ENCODE data around the gene FLT4.

GRCh38 chr5:180623411-180623834, 26.0 kb downstream of the FLT4 start:
- TF ChIP-seq, protein P1, sequence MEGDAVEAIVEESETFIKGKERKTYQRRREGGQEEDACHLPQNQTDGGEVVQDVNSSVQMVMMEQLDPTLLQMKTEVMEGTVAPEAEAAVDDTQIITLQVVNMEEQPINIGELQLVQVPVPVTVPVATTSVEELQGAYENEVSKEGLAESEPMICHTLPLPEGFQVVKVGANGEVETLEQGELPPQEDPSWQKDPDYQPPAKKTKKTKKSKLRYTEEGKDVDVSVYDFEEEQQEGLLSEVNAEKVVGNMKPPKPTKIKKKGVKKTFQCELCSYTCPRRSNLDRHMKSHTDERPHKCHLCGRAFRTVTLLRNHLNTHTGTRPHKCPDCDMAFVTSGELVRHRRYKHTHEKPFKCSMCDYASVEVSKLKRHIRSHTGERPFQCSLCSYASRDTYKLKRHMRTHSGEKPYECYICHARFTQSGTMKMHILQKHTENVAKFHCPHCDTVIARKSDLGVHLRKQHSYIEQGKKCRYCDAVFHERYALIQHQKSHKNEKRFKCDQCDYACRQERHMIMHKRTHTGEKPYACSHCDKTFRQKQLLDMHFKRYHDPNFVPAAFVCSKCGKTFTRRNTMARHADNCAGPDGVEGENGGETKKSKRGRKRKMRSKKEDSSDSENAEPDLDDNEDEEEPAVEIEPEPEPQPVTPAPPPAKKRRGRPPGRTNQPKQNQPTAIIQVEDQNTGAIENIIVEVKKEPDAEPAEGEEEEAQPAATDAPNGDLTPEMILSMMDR (IDR thresholded peaks at IDR 0.05), result no peak
- TF ChIP-seq POLR2AphosphoS5 (IDR thresholded peaks at IDR 0.05; ENCODE audit: low read depth, low read length), result no peak
